K562 (cell line): Measurements from ENCODE around the gene COL4A5. TPM values are rescaled to one million over a fixed set of nuclear protein-coding genes. Genes with fewer than 3 reads are reported as not detected.

Source experiments
- ATAC-seq: fragments of 200-7000 bp; cut with Tn5 transposase; 3 replicates; pipeline ENCODE4 v1.9.1; 2020; ENCODE audit warnings: moderate library complexity
- BruUV-seq: library from RNA; stranded (reverse); fragments of 400-500 nt; replicated peaks from 2 replicates; lab custom pipeline; 2021; lab: Mats Ljungman, UMichigan
- CTCF ChIA-PET: fragments of 300-600 bp; formaldehyde crosslinking; extraction: SDS; loops from one replicate; lab custom pipeline; 2021; ENCODE audit warnings: low intra/inter-chr PET ratio; lab: Yijun Ruan, JAX
- POLR2A ChIA-PET: fragments of 300-600, 350-650 bp; sonication (Branson Sonifier 250); formaldehyde crosslinking; extraction: SDS; loops from one replicate; lab custom pipeline; 2021; ENCODE audit warnings: antibody characterized with exemption, inconsistent platforms; lab: Yijun Ruan, JAX
- DNase-seq, 4 experiments: peaks; one replicate each; pipeline versions ENCODE4 v3.0.0 to v3.0.0-alpha.2; 2011 to 2018; ENCODE audit warnings: low spot score in 3 of 4, mixed read lengths in 3 of 4; ENCODE audit errors: extremely low read depth in 1 of 4
- FAIRE-seq: peaks from 2 replicates; lab custom pipeline; 2011; peaks lifted over from hg19 to GRCh38; lab: Jason Lieb, UNC
- H2AFZ ChIP-seq: 2 replicates; pipeline ENCODE4 v1.6.0; 2011; ENCODE audit warnings: low read depth, low read length, control low read depth, inconsistent platforms
- H3K27ac ChIP-seq: fragments of 200-600 bp; 3 replicates; pipeline ENCODE4 v1.8.0; 2011; ENCODE audit warnings: low read depth, mild to moderate bottlenecking, control low read depth, inconsistent platforms, low read length, moderate library complexity, mixed read lengths; ENCODE audit errors: extremely low read depth
- H3K27me3 ChIP-seq, 2 experiments: fragments of 300-600 bp in 1 of 2; 2 replicates in 1 of 2; 3 replicates in 1 of 2; pipeline versions ENCODE4 v1.6.0 to v1.8.0; 2011; ENCODE audit warnings: inconsistent platforms in 2 of 2, low read length in 2 of 2, mild to moderate bottlenecking in 1 of 2, mixed read lengths in 1 of 2, moderate library complexity in 1 of 2; ENCODE audit not compliant: control insufficient read depth in 2 of 2, insufficient read depth in 2 of 2
- H3K36me3 ChIP-seq: fragments of 300-600 bp; 3 replicates; pipeline ENCODE4 v1.8.0; 2011; ENCODE audit warnings: mild to moderate bottlenecking, low read length, inconsistent platforms; ENCODE audit not compliant: control insufficient read depth, insufficient read depth
- H3K4me1 ChIP-seq, 2 experiments: fragments of 200-600 bp in 1 of 2; replicated peaks in 1 of 2; 2 replicates in 1 of 2; 3 replicates in 1 of 2; pipeline versions ENCODE4 v1.5.1 to v1.8.0; 2011; ENCODE audit warnings: inconsistent platforms in 2 of 2, low read length in 2 of 2, mild to moderate bottlenecking in 1 of 2, mixed read lengths in 1 of 2, moderate library complexity in 1 of 2; ENCODE audit not compliant: control insufficient read depth in 2 of 2, insufficient read depth in 2 of 2
- H3K4me2 ChIP-seq: 2 replicates; pipeline ENCODE4 v1.6.1; 2011; ENCODE audit warnings: low read length, control low read depth, inconsistent platforms, mixed read lengths; ENCODE audit not compliant: insufficient read depth
- H3K4me3 ChIP-seq: fragments of 200-600 bp; sonication (generic), shearing (Covaris generic); 2 replicates; pipeline ENCODE4 v1.5.1; 2016; ENCODE audit warnings: control low read depth, inconsistent platforms
- H3K79me2 ChIP-seq: fragments of 200-600 bp; 3 replicates; pipeline ENCODE4 v1.8.0; 2011; ENCODE audit warnings: low read length, inconsistent platforms; ENCODE audit not compliant: control insufficient read depth, insufficient read depth
- H3K9ac ChIP-seq, 2 experiments: 2 replicates each; pipeline versions ENCODE4 v1.6.0 to v1.6.1; 2011; ENCODE audit warnings: low read depth in 2 of 2, low read length in 2 of 2, control low read depth in 1 of 2, inconsistent platforms in 1 of 2, mild to moderate bottlenecking in 1 of 2, mixed read lengths in 1 of 2; ENCODE audit not compliant: insufficient read depth in 1 of 2
- H3K9me1 ChIP-seq: one replicate; pipeline ENCODE4 v1.6.0; 2011; ENCODE audit warnings: inconsistent platforms, mild to moderate bottlenecking, low read length, moderate library complexity; ENCODE audit not compliant: control insufficient read depth, insufficient read depth
- H3K9me3 ChIP-seq: replicated peaks from 2 replicates; pipeline ENCODE4 v1.5.1; 2011; ENCODE audit warnings: low read depth, low read length, inconsistent platforms; ENCODE audit not compliant: control insufficient read depth, insufficient read depth
- H4K20me1 ChIP-seq: replicated peaks from 2 replicates; pipeline ENCODE4 v1.6.1; 2011; ENCODE audit warnings: low read length, inconsistent platforms, mixed read lengths; ENCODE audit not compliant: control insufficient read depth, insufficient read depth
- CBFA2T3 ChIP-seq: fragments of 450-650 bp; IDR thresholded peaks from 2 replicates; pipeline ENCODE4 v1.6.1; 2017
- CREBBP ChIP-seq: IDR thresholded peaks from one replicate; pipeline ENCODE4 v1.6.1; 2012; ENCODE audit warnings: low read depth, mild to moderate bottlenecking, control low read depth, inconsistent platforms, low read length
- DPF2 ChIP-seq: fragments of 450-650 bp; IDR thresholded peaks from 2 replicates; pipeline ENCODE4 v1.6.1; 2016
- E4F1 ChIP-seq: fragments of 250-450 bp; sonication (Bioruptor Pico); IDR thresholded peaks from 2 replicates; pipeline ENCODE4 v1.5.0; 2021; ENCODE audit warnings: mild to moderate bottlenecking, borderline replicate concordance
- ETV5 ChIP-seq: sonication (generic); formaldehyde crosslinking; IDR thresholded peaks from 2 replicates; pipeline ENCODE4 v1.4.0; 2020; ENCODE audit warnings: low read depth, mild to moderate bottlenecking, missing genetic modification reagents
- HNRNPUL1 ChIP-seq: fragments of 200-400 bp; formaldehyde crosslinking; IDR thresholded peaks from 2 replicates; pipeline ENCODE4 v1.6.1; 2017; ENCODE audit warnings: low read length
- MCM3 ChIP-seq: fragments of 450-650 bp; IDR thresholded peaks from 2 replicates; pipeline ENCODE4 v1.6.1; 2016
- NONO ChIP-seq, 2 experiments: fragments of 200-400 bp in 1 of 2; fragments of 450-650 bp in 1 of 2; formaldehyde crosslinking in 1 of 2; IDR thresholded peaks; 2 replicates each; pipeline ENCODE4 v1.6.1; 2017; ENCODE audit warnings: low read depth in 2 of 2, mild to moderate bottlenecking in 2 of 2, moderate library complexity in 2 of 2, low read length in 1 of 2
- RBM17 ChIP-seq: fragments of 200-400 bp; formaldehyde crosslinking; IDR thresholded peaks from 2 replicates; pipeline ENCODE4 v1.6.1; 2017; ENCODE audit warnings: low read depth, mild to moderate bottlenecking, low read length, borderline replicate concordance
- SAFB2 ChIP-seq: fragments of 200-400 bp; formaldehyde crosslinking; IDR thresholded peaks from 2 replicates; pipeline ENCODE4 v1.6.1; 2018; ENCODE audit warnings: borderline replicate concordance, low read length, low read depth, moderate library complexity; ENCODE audit not compliant: severe bottlenecking
- SLC30A9 ChIP-seq: fragments of 250-450 bp; sonication (Bioruptor Pico); IDR thresholded peaks from 2 replicates; pipeline ENCODE4 v1.8.0; 2022; ENCODE audit warnings: mild to moderate bottlenecking, moderate library complexity
- TAF9B ChIP-seq: fragments of 450-650 bp; IDR thresholded peaks from 2 replicates; pipeline ENCODE4 v1.6.1; 2018; ENCODE audit warnings: mild to moderate bottlenecking; ENCODE audit not compliant: partially characterized antibody
- TFAP4 ChIP-seq: sonication (generic); formaldehyde crosslinking; IDR thresholded peaks from 2 replicates; pipeline ENCODE4 v1.8.0; 2022; ENCODE audit warnings: missing genetic modification reagents, mild to moderate bottlenecking, moderate library complexity, borderline replicate concordance
- ZBTB2 ChIP-seq: fragments of 450-650 bp; IDR thresholded peaks from 2 replicates; pipeline ENCODE4 v1.6.1; 2016; ENCODE audit warnings: antibody characterized with exemption
- ZNF57 ChIP-seq: fragments of 450-650 bp; formaldehyde crosslinking; IDR thresholded peaks from 2 replicates; pipeline ENCODE4 v1.4.0; 2020; ENCODE audit warnings: mild to moderate bottlenecking, moderate library complexity
- ZNF740 ChIP-seq, 3 experiments: fragments of 200-800 bp in 1 of 3; sonication (Bioruptor generic) in 1 of 3; sonication (generic) in 1 of 3; formaldehyde crosslinking in 1 of 3; IDR thresholded peaks; 2 replicates each; pipeline versions ENCODE4 v1.6.1 to v1.8.0; 2016 to 2022; ENCODE audit warnings: mild to moderate bottlenecking in 2 of 3, missing compliant biosample characterization in 2 of 3, missing genetic modification characterization in 2 of 3, missing genetic modification reagents in 1 of 3
- ZZZ3 ChIP-seq: fragments of 450-650 bp; IDR thresholded peaks from 2 replicates; pipeline ENCODE4 v1.6.1; 2016; ENCODE audit warnings: antibody characterized with exemption, mild to moderate bottlenecking, moderate library complexity
- WGBS: fragments of 100-300 bp; shearing (Covaris generic); methylation state at CpG from one replicate; pipeline ENCODE4 v1.1.6; 2016; ENCODE audit warnings: low coverage, mixed read lengths; ENCODE audit not compliant: insufficient coverage; ENCODE audit errors: missing lambda C conversion rate; 5-methylcytosine and 5-hydroxymethylcytosine counted together
- in situ Hi-C: fragments of 300-500 bp; cut with MboI; formaldehyde crosslinking; loops from 4 replicates; pipeline ENCODE4 v1.15.0; 2018; ENCODE audit warnings: inconsistent platforms, mixed read lengths
- intact Hi-C: fragments of 100-400 bp; cut with micrococcal nuclease; formaldehyde crosslinking; loops from 2 replicates; pipeline ENCODE4 v1.14.2; 2022
- polyA plus RNA-seq, 8 experiments: library from polyadenylated mRNA; depleted of rRNA in 4 of 8; stranded (reverse) in 5 of 8; unstranded in 3 of 8; fragments of >200 nt; fragmentation: Nextera tagmentation in 2 of 8; fragmentation: Illumina TruSeq in 1 of 8; extraction: Ambion mirVana in 2 of 8; extraction: Trizol in 1 of 8; gene quantifications; 2 replicates each; pipeline versions ENCODE4 v1.2.1 to v1.2.3, GENCODE V29; 2011 to 2014; ENCODE audit warnings: inconsistent platforms in 1 of 8, missing spikeins in 1 of 8
- total RNA-seq, 7 experiments: library from RNA; depleted of rRNA in 6 of 7; stranded (reverse); fragments of >200 nt in 6 of 7; fragmentation: Illumina TruSeq in 2 of 7; extraction: Trizol in 2 of 7; gene quantifications; 2 replicates each; pipeline versions ENCODE4 v1.2.1 to v1.2.3, GENCODE V29; 2011 to 2021; ENCODE audit warnings: low replicate concordance in 1 of 7

Gene COL4A5
- total and polyA plus RNA-seq, 9 of the 15 experiments (the other 6 are each of a cell fraction or from before 2014, with no cell fraction given) = 0.66 to 2.5 (median 1.8) TPM

- Histone ChIP-seq H3K9ac (no peak overlapping the region), H3K36me3 (no peaks in the 10 kb centered on the region), H3K4me1 (no peaks in the 10 kb centered on the region), H3K4me2 (no peak overlapping the region), H3K4me3 (no peak overlapping the region), H3K9me3 (no peaks in the 10 kb centered on the region), H3K9me1 (no peaks in the 10 kb centered on the region), H2AFZ (no peak overlapping the region), H3K27ac (no peak overlapping the region), H4K20me1 (no peaks in the 10 kb centered on the region), H3K79me2 (no peaks in the 10 kb centered on the region), H3K27me3 (no peaks in the 10 kb centered on the region)
- ATAC-seq = no peak
- TF ChIP-seq CREBBP (no peak), RBM17 (no peak), ZNF740 (CRISPR knock-in tag; IDR thresholded peaks at IDR 0.05) (no peak), ZNF740 (tag; IDR thresholded peaks at IDR 0.05) (no peak), ZNF57 (CRISPR knock-in tag) (no peak), HNRNPUL1 (no peak), DPF2 (no peak), MCM3 (no peak), ETV5 (CRISPR knock-in tag) (no peak), TAF9B (no peak), TFAP4 (CRISPR knock-in tag) (no peak), NONO (IDR thresholded peaks at IDR 0.05; ENCODE audit: low read depth in 2 of 2, low read length in 1 of 2) (no peak), SLC30A9 (CRISPR knock-in tag) (no peak), CBFA2T3 (no peak), E4F1 (CRISPR knock-in tag) (no peak), SAFB2 (no peak), ZBTB2 (no peak), ZZZ3 (no peak)
- WGBS = 0% methylated on average over 2 of the region's 2 CpGs
- in situ Hi-C loops = no loop called here
- intact Hi-C loops = no loop called here
- BruUV-seq = no TSS peak
- DNase-seq = no peak
- POLR2A ChIA-PET = no interaction called here
- FAIRE-seq = no peak
- CTCF ChIA-PET = no interaction called here
Observed at GRCh38 chrX:108415891-108416290, 23.7 kb upstream of the COL4A5 start.
